Measurements from ENCODE around the gene MTUS2.

GRCh38 chr13:29050719-29051118 lies 230.6 kb downstream of the MTUS2 start:
- TF ChIP-seq, protein P1, sequence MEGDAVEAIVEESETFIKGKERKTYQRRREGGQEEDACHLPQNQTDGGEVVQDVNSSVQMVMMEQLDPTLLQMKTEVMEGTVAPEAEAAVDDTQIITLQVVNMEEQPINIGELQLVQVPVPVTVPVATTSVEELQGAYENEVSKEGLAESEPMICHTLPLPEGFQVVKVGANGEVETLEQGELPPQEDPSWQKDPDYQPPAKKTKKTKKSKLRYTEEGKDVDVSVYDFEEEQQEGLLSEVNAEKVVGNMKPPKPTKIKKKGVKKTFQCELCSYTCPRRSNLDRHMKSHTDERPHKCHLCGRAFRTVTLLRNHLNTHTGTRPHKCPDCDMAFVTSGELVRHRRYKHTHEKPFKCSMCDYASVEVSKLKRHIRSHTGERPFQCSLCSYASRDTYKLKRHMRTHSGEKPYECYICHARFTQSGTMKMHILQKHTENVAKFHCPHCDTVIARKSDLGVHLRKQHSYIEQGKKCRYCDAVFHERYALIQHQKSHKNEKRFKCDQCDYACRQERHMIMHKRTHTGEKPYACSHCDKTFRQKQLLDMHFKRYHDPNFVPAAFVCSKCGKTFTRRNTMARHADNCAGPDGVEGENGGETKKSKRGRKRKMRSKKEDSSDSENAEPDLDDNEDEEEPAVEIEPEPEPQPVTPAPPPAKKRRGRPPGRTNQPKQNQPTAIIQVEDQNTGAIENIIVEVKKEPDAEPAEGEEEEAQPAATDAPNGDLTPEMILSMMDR (conservative IDR thresholded peaks at IDR 0.05; ENCODE audit: low read length), result no peak
- TF ChIP-seq EZH2phosphoT487 (IDR thresholded peaks at IDR 0.05; ENCODE audit: borderline replicate concordance), result no peak
